WI38 (cell line): ENCODE measurements around the gene GSTO2.
"Not testable (repeated sequence)": the region's sequence is repeated elsewhere in the genome, so short reads cannot be mapped to it uniquely, and the experiment has no call there.

Experiments used
- H3K4me3 ChIP-seq: 2 replicates; pipeline ENCODE4 v1.5.1; 2011; ENCODE audit warnings: low read depth, mild to moderate bottlenecking, control low read depth, low read length
- TF ChIP-seq, protein P1 (sequence below): IDR thresholded peaks from 2 replicates; pipeline ENCODE4 v1.5.1; 2012; ENCODE audit warnings: low read depth, mild to moderate bottlenecking, control low read depth, low read length

GSTO2 gene

DNA sequence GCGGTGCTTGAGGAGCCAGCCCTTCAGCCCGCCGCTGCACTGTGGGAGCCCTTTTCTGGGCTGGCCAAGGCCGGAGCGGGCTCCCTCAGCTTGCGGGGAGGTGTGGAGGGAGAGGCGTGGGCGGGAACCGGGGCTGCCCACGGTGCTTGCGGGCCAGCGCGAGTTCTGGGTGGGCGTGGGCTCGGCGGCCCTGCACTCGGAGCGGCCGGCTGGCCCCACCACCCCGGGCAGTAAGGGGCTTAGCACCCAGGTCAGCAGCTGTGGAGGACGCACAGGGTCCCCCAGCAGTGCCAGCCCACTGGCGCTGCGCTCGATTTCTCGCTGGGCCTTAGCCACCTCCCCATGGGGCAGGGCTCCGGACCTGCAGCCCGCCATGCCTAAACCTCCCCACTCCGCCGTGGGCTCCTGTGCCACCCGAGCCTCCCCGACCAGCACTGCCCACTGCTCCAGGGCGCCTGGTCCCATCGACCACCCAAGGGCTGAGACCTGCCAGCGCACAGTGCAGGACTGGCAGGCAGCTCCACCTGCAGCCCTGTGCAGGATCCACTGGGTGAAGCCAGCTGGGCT, 23.8 kb upstream of the GSTO2 start:
- TF ChIP-seq, protein P1, sequence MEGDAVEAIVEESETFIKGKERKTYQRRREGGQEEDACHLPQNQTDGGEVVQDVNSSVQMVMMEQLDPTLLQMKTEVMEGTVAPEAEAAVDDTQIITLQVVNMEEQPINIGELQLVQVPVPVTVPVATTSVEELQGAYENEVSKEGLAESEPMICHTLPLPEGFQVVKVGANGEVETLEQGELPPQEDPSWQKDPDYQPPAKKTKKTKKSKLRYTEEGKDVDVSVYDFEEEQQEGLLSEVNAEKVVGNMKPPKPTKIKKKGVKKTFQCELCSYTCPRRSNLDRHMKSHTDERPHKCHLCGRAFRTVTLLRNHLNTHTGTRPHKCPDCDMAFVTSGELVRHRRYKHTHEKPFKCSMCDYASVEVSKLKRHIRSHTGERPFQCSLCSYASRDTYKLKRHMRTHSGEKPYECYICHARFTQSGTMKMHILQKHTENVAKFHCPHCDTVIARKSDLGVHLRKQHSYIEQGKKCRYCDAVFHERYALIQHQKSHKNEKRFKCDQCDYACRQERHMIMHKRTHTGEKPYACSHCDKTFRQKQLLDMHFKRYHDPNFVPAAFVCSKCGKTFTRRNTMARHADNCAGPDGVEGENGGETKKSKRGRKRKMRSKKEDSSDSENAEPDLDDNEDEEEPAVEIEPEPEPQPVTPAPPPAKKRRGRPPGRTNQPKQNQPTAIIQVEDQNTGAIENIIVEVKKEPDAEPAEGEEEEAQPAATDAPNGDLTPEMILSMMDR = no peak
- H3K4me3 ChIP-seq = no peak overlapping the region

DNA sequence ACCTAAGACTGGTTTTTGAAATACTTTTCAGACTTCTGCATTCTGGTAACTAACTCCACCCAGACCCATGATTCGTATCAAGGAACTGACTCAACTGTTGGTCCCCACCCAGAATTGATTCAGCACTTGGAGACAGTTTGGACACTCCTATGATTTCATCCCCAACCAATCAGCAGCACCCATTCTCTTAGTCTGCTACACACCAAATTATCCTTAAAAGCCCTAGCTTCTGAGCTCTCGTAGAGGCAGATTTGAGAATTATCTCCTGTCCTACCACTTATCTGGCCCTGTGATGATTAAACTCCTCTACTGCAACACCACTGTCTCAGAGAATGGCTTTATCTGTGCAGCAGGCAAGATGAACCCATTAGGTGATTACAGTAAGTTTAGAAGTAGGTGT, 22.0 kb upstream of the GSTO2 start:
- no peak overlapping the region for H3K4me3 ChIP-seq
- TF ChIP-seq, protein P1 = no peak

DNA sequence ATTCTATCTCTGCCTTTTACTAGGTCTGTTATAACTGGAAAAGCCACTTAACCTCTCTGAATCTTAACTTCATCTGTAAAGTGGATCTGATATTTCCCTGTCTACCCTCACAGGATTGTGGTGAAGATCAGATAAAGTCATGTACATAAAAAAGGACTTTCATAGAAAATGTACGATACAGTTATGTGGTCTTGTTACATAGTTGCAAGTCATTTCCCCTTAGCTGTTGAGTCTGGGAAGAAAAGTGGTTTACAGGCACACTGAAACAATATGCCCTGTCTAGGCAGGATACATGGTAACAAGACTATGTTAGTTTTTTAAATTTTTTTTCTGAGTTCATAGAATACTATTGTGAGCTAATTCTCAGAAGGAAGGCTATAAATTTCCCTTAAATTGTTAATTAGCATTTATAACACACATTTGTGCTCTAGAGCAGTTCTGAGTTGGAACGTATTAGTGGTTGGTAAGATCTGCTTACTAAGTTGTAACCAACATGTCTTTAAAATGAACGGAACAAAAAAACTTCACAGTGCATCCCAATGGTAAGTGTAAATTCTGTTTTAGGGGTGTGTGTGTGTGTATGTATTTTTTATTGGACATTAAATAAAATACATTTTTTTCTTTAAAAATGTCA, 21.4 kb upstream of the GSTO2 start:
- H3K4me3 ChIP-seq = no peak overlapping the region
- TF ChIP-seq, protein P1 = no peak

DNA sequence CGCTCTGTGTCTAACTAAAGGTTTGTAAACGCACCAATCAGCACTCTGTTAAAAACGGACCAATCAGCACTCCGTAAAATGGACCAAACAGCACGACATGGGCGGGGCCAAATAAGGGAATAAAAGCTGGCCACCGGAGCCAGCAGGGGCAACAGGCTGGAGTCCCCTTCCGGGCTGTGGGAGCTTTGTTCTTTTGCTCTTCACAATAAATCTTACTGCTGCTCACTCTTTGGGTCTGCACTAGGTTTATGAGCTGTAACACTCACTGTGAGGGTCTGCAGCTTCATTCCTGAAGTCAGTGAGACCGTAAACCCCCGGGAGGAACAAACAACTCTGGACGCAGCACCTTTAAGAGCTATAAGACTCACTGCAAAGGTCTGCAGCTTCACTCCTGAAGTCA, 20.1 kb upstream of the GSTO2 start:
- not testable (repeated sequence) for H3K4me3 ChIP-seq

DNA sequence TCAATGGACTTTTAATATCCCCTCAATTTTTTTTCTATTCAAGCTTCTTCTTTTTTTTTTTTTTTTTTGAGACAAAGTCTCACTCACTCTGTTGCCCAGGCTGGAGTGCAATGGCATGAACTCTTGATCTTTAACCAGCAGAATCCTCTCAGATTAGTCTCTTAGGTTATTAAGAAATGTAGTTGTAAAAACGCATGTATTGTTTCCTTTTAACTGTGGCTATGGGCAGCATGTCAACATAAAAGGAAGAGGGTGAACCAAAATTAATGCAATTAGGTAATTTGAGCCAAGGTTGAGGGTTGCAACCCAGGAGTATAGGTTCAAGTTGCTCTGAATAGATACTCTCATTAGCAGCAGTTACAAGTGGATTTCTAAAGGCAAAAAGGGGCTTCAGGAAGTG, 18.6 kb upstream of the GSTO2 start:
- no peak overlapping the region for H3K4me3 ChIP-seq
- TF ChIP-seq, protein P1 = no peak

DNA sequence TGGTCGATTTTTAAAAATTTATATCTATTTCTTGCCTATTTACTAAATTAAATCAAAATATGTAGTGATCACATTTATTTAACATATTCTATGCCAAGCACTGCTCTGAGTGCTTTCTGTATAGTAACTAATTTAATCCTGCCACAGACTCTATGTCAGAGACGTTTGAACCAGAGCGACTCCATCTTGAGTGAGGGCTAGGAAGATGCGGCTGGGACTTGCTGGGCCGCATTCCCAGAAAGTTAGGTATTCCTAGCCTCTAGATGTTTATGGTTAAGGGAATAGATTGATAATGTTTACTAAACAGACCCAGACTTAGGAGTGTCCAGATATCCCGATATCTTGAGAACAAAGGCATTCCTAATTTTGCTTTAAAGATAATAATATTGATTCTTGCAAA, 17.5 kb upstream of the GSTO2 start:
- H3K4me3 ChIP-seq = no peak overlapping the region
- TF ChIP-seq, protein P1 = no peak

DNA sequence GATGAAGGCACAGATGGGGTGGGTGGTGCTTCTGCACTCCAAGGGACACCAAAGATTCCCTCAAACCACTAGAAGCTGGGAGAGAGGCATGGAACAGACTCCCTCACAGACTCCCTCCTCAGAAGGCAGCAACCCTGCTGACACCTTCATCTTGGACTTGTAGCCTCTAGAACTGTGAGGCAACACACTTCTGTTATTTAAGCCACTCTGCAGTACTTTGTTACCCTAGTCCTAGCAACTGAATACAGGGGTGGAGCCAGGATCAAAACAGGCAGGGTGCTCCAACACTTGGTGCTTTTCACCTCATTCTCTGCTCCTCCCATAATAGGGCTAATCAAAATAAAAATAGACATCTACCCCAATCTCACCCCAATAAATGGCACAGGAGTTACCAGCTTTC, 16.6 kb upstream of the GSTO2 start:
- no peak overlapping the region for H3K4me3 ChIP-seq
- TF ChIP-seq, protein P1 = no peak

DNA sequence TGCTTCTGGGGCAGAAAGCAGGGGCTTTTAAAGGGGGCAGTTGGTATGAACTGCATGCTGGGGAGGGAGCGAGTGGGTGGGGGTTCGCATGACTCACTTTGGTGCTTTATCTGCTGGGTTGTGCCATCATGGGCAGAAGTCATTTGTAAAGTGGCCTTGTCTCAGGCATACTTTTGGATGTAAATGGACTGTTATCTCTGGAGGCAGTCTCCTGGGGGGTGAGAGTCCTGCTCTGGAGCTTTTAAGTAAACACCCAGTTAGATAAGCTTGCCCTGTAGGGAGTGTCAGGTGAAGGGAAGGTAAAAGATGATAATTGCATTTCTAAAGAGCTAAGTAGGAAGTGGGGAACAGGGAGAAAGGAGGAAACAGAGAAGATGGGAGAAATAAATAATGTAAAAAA, 15.9 kb upstream of the GSTO2 start:
- TF ChIP-seq, protein P1 = no peak
- no peak overlapping the region for H3K4me3 ChIP-seq
